H9 (cell line): ENCODE measurements around the gene UBN2. TPM values are rescaled to one million over a fixed set of nuclear protein-coding genes. Genes with fewer than 3 reads are reported as not detected.

Source experiments
- DNase-seq: peaks from one replicate; pipeline ENCODE4 v3.0.0-alpha.2; 2017
- H2AFZ ChIP-seq: one replicate; pipeline ENCODE4 v1.6.1; 2013; ENCODE audit warnings: mild to moderate bottlenecking, low read length, control low read depth, moderate library complexity
- H2AK5ac ChIP-seq: 2 replicates; pipeline ENCODE4 v1.6.1; 2013; ENCODE audit warnings: low read length, control low read depth, mixed read lengths; ENCODE audit not compliant: insufficient read length
- H2BK120ac ChIP-seq: one replicate; pipeline ENCODE4 v1.6.1; 2013; ENCODE audit warnings: low read depth, mild to moderate bottlenecking, low read length, control low read depth, inconsistent platforms; ENCODE audit not compliant: poor library complexity, severe bottlenecking
- H2BK12ac ChIP-seq: 2 replicates; pipeline ENCODE4 v1.6.1; 2013; ENCODE audit warnings: low read length, control low read depth, mixed read lengths, low read depth; ENCODE audit not compliant: insufficient read length
- H2BK15ac ChIP-seq: 2 replicates; pipeline ENCODE4 v1.6.1; 2013; ENCODE audit warnings: low read depth, low read length, control low read depth
- H2BK20ac ChIP-seq: one replicate; pipeline ENCODE4 v1.6.1; 2013; ENCODE audit warnings: low read depth, mild to moderate bottlenecking, low read length, control low read depth, inconsistent platforms; ENCODE audit not compliant: poor library complexity, severe bottlenecking
- H2BK5ac ChIP-seq: 2 replicates; pipeline ENCODE4 v1.6.1; 2013; ENCODE audit warnings: low read length, control low read depth, mixed read lengths; ENCODE audit not compliant: insufficient read length
- H3K14ac ChIP-seq: 2 replicates; pipeline ENCODE4 v1.6.1; 2013; ENCODE audit warnings: low read length, control low read depth; ENCODE audit not compliant: insufficient read depth
- H3K18ac ChIP-seq: 2 replicates; pipeline ENCODE4 v1.6.1; 2013; ENCODE audit warnings: low read depth, mild to moderate bottlenecking, mixed read lengths, low read length, control low read depth; ENCODE audit not compliant: insufficient read length
- H3K23ac ChIP-seq: 2 replicates; pipeline ENCODE4 v1.6.1; 2013; ENCODE audit warnings: low read length, control low read depth, mixed read lengths, low read depth; ENCODE audit not compliant: insufficient read length
- H3K23me2 ChIP-seq: 2 replicates; pipeline ENCODE4 v1.6.1; 2013; ENCODE audit warnings: low read depth, mild to moderate bottlenecking, mixed read lengths, low read length, control low read depth; ENCODE audit not compliant: insufficient read length, poor library complexity, severe bottlenecking
- H3K27ac ChIP-seq: 2 replicates; pipeline ENCODE4 v1.5.1; 2013; ENCODE audit warnings: low read length, control low read depth, mixed read lengths, low read depth; ENCODE audit not compliant: insufficient read length
- H3K27me3 ChIP-seq: 2 replicates; pipeline ENCODE4 v1.6.1; 2013; ENCODE audit warnings: low read length, control low read depth, inconsistent platforms; ENCODE audit not compliant: insufficient read depth
- H3K4ac ChIP-seq: 2 replicates; pipeline ENCODE4 v1.6.1; 2013; ENCODE audit warnings: low read depth, mild to moderate bottlenecking, control low read depth, inconsistent platforms, low read length, moderate library complexity
- H3K4me1 ChIP-seq: 2 replicates; pipeline ENCODE4 v1.6.1; 2013; ENCODE audit warnings: low read length, control low read depth, inconsistent platforms; ENCODE audit not compliant: insufficient read depth
- H3K4me2 ChIP-seq: 2 replicates; pipeline ENCODE4 v1.6.1; 2013; ENCODE audit warnings: low read length, control low read depth, mixed read lengths; ENCODE audit not compliant: insufficient read length, insufficient read depth
- H3K56ac ChIP-seq: 2 replicates; pipeline ENCODE4 v1.6.1; 2013; ENCODE audit warnings: low read depth, mild to moderate bottlenecking, mixed read lengths, low read length, control low read depth; ENCODE audit not compliant: insufficient read length
- H3K79me1 ChIP-seq: 2 replicates; pipeline ENCODE4 v1.6.1; 2013; ENCODE audit warnings: low read depth, mild to moderate bottlenecking, moderate library complexity, low read length, control low read depth, inconsistent platforms; ENCODE audit not compliant: insufficient read depth, poor library complexity, severe bottlenecking
- H3K79me2 ChIP-seq: 2 replicates; pipeline ENCODE4 v1.6.1; 2013; ENCODE audit warnings: low read length, control low read depth, inconsistent platforms; ENCODE audit not compliant: insufficient read depth
- H3K9ac ChIP-seq: 2 replicates; pipeline ENCODE4 v1.6.1; 2013; ENCODE audit warnings: low read length, control low read depth, mixed read lengths; ENCODE audit not compliant: insufficient read length; ENCODE audit errors: extremely low read depth
- H3K9me3 ChIP-seq: one replicate; pipeline ENCODE4 v1.6.1; 2013; ENCODE audit warnings: low read depth, low read length, inconsistent platforms; ENCODE audit not compliant: control insufficient read depth
- H3T11ph ChIP-seq: one replicate; pipeline ENCODE4 v1.6.1; 2013; ENCODE audit warnings: mild to moderate bottlenecking, low read length, control low read depth, inconsistent platforms
- H4K20me1 ChIP-seq: one replicate; pipeline ENCODE4 v1.6.1; 2013; ENCODE audit not compliant: control insufficient read depth, insufficient read length, insufficient read depth
- H4K5ac ChIP-seq: 2 replicates; pipeline ENCODE4 v1.6.1; 2013; ENCODE audit warnings: low read depth, mild to moderate bottlenecking, mixed read lengths, low read length, control low read depth; ENCODE audit not compliant: insufficient read length
- H4K8ac ChIP-seq: replicated peaks from 2 replicates; pipeline ENCODE4 v1.6.1; 2013; ENCODE audit warnings: low read length, control low read depth, mixed read lengths, low read depth; ENCODE audit not compliant: insufficient read length
- H4K91ac ChIP-seq: 2 replicates; pipeline ENCODE4 v1.6.1; 2013; ENCODE audit warnings: low read depth, mild to moderate bottlenecking, moderate library complexity, mixed read lengths, low read length, control low read depth; ENCODE audit not compliant: insufficient read length
- H3K27ac Mint-ChIP-seq, 3 experiments: 2 replicates in 2 of 3; 3 replicates in 1 of 3; pipeline ENCODE4 v1.8.0; 2020 to 2021; ENCODE audit warnings: mixed read lengths in 3 of 3, mild to moderate bottlenecking in 1 of 3, moderate library complexity in 1 of 3
- H3K27me3 Mint-ChIP-seq: 2 replicates; pipeline ENCODE4 v1.8.0; 2021; ENCODE audit warnings: low read depth, mild to moderate bottlenecking, moderate library complexity, mixed read lengths
- H3K36me3 Mint-ChIP-seq, 3 experiments: 2 replicates in 2 of 3; 3 replicates in 1 of 3; pipeline ENCODE4 v1.8.0; 2020 to 2021; ENCODE audit warnings: low read depth in 3 of 3, mixed read lengths in 3 of 3; ENCODE audit not compliant: insufficient read depth in 1 of 3
- H3K4me1 Mint-ChIP-seq, 2 experiments: 2 replicates each; pipeline ENCODE4 v1.8.0; 2020; ENCODE audit warnings: mixed read lengths in 2 of 2
- H3K4me3 Mint-ChIP-seq, 2 experiments: 2 replicates in 1 of 2; 3 replicates in 1 of 2; pipeline ENCODE4 v1.8.0; 2020 to 2021; ENCODE audit warnings: mild to moderate bottlenecking in 2 of 2, mixed read lengths in 2 of 2, moderate library complexity in 1 of 2
- H3K9me3 Mint-ChIP-seq, 2 experiments: 2 replicates in 1 of 2; 3 replicates in 1 of 2; pipeline ENCODE4 v1.8.0; 2020; ENCODE audit warnings: mild to moderate bottlenecking in 2 of 2, mixed read lengths in 2 of 2, moderate library complexity in 1 of 2
- WGBS: extraction: QIAGEN DNeasy Blood & Tissue Kit; methylation state at CpG from one replicate; pipeline ENCODE4 v1.1.7; 2013; ENCODE audit warnings: missing lambda C conversion rate, low lambda C conversion rate, mixed read lengths; ENCODE audit not compliant: insufficient read length; ENCODE audit errors: extremely low coverage; 5-methylcytosine and 5-hydroxymethylcytosine counted together
- total RNA-seq: library from RNA; stranded (reverse); gene quantifications from 2 replicates; pipeline ENCODE4 v1.2.1, GENCODE V29; 2021
- TF ChIP-seq, protein P1 (sequence below): fragments of 200-600 bp; sonication (generic); conservative IDR thresholded peaks from 3 replicates; pipeline ENCODE4 v1.8.0; 2021; ENCODE audit warnings: antibody characterized with exemption, mild to moderate bottlenecking

The UBN2 gene
- total RNA-seq, 1 experiment from 2014 or later = 27.6 TPM

DNA sequence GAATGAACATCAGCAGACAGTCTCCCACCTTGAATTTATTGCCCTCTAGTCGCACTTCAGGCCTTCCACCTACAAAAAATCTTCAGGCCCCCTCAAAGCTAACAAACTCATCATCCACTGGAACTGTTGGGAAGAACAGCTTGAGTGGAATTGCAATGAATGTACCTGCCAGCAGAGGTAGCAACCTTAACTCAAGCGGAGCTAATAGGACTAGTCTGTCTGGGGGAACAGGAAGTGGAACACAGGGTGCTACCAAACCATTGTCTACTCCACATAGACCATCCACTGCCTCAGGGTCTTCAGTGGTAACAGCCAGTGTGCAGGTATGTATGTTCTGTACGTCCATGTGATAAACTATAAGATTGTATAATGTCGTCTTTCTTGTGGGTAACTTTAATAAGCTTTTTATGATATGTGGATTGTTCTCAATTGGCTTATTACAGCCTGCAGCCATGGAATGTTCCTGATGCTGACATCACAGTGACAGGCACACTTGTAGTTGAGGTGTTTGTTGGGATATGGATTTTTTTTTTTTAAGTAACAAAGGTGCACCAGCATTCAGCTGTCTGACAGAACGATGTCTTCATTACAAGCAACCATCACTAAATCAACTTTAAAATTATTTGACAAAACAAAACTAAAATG is 53.3 kb downstream of the UBN2 start:
- H3K4me2 ChIP-seq = no peak overlapping the region
- H3K36me3 Mint-ChIP-seq = peaks cover 20 to 34% (median 31%) of the 10 kb centered on the region in 3 experiments; a peak in 6 of 7 replicates

More for the DNA sequence above, 53.3 kb downstream of the UBN2 start:
- no peak overlapping the region for H4K5ac ChIP-seq
- no peak for DNase-seq
- H3T11ph ChIP-seq = no peak overlapping the region
- no peak overlapping the region for H2BK5ac ChIP-seq
- H4K8ac ChIP-seq = no peak overlapping the region
- Mint-ChIP-seq H3K4me1 (no peaks in the 10 kb centered on the region), H3K27me3 (no peaks in the 10 kb centered on the region), H3K27ac (no peak overlapping the region), H3K4me3 (no peak overlapping the region), H3K9me3 (no peaks in the 10 kb centered on the region)
- H3K14ac ChIP-seq = no peak overlapping the region
- no peak overlapping the region for H2BK12ac ChIP-seq
- no peak overlapping the region for H2BK20ac ChIP-seq
- H2BK120ac ChIP-seq = no peak overlapping the region
- H3K18ac ChIP-seq = no peak overlapping the region
- no peaks in the 10 kb centered on the region for H3K79me1 ChIP-seq
- no peaks in the 10 kb centered on the region for H3K27me3 ChIP-seq
- H2AK5ac ChIP-seq = no peak overlapping the region
- H3K4ac ChIP-seq = no peak overlapping the region
- no peaks in the 10 kb centered on the region for H3K9me3 ChIP-seq
- H3K9ac ChIP-seq = no peak overlapping the region
- H3K27ac ChIP-seq = no peak overlapping the region
- H2BK15ac ChIP-seq = no peak overlapping the region
- no peaks in the 10 kb centered on the region for H3K23me2 ChIP-seq
- TF ChIP-seq, protein P1, sequence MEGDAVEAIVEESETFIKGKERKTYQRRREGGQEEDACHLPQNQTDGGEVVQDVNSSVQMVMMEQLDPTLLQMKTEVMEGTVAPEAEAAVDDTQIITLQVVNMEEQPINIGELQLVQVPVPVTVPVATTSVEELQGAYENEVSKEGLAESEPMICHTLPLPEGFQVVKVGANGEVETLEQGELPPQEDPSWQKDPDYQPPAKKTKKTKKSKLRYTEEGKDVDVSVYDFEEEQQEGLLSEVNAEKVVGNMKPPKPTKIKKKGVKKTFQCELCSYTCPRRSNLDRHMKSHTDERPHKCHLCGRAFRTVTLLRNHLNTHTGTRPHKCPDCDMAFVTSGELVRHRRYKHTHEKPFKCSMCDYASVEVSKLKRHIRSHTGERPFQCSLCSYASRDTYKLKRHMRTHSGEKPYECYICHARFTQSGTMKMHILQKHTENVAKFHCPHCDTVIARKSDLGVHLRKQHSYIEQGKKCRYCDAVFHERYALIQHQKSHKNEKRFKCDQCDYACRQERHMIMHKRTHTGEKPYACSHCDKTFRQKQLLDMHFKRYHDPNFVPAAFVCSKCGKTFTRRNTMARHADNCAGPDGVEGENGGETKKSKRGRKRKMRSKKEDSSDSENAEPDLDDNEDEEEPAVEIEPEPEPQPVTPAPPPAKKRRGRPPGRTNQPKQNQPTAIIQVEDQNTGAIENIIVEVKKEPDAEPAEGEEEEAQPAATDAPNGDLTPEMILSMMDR = no peak
- no peaks in the 10 kb centered on the region for H4K20me1 ChIP-seq
- H4K91ac ChIP-seq = no peak overlapping the region
- no peaks in the 10 kb centered on the region for H3K4me1 ChIP-seq
- H3K23ac ChIP-seq = no peak overlapping the region
- H2AFZ ChIP-seq = no peak overlapping the region
- H3K79me2 ChIP-seq = no peaks in the 10 kb centered on the region
- no CpG with 5 or more reads among the region's 5 CpGs for WGBS
- no peak overlapping the region for H3K56ac ChIP-seq
